GM12878 (cell line): Measurements from ENCODE around the gene IQGAP1. TPM values are rescaled to one million over a fixed set of nuclear protein-coding genes. Genes with fewer than 3 reads are reported as not detected.

Experiments
- ATAC-seq: fragments of 200-7000 bp; cut with Tn5 transposase; 3 replicates; pipeline ENCODE4 v1.9.1; 2020; ENCODE audit warnings: mild to moderate bottlenecking, moderate library complexity
- BruUV-seq: library from RNA; stranded (reverse); fragments of 400-500 nt; replicated peaks from 2 replicates; lab custom pipeline; 2021; lab: Mats Ljungman, UMichigan
- CTCF ChIA-PET: fragments of 300-600 bp; sonication (Branson Sonifier 250); formaldehyde crosslinking; extraction: SDS; loops from one replicate; lab custom pipeline; 2021; ENCODE audit warnings: inconsistent platforms; lab: Yijun Ruan, JAX
- POLR2A ChIA-PET: fragments of 350-600 bp; formaldehyde crosslinking; extraction: SDS; loops from one replicate; lab custom pipeline; 2021; ENCODE audit warnings: inconsistent platforms; lab: Charles Lee
- RAD21 ChIA-PET: fragments of 300-600 bp; sonication (Branson Sonifier 250); formaldehyde crosslinking; loops from one replicate; lab custom pipeline; 2023; ENCODE audit warnings: antibody characterized with exemption; ENCODE audit not compliant: unreplicated experiment; lab: Charles Lee
- SMC1A ChIA-PET: fragments of 300-600 bp; sonication (Branson Sonifier 250); formaldehyde crosslinking; loops from one replicate; lab custom pipeline; 2023; ENCODE audit not compliant: unreplicated experiment, uncharacterized antibody; lab: Charles Lee
- DNase-seq: peaks from one replicate; pipeline ENCODE4 v3.0.0-alpha.2; 2011; ENCODE audit warnings: low read depth, low spot score
- FAIRE-seq: peaks from 3 replicates; lab custom pipeline; 2011; peaks lifted over from hg19 to GRCh38; lab: Jason Lieb, UNC
- H2AFZ ChIP-seq: 2 replicates; pipeline ENCODE4 v1.6.0; 2011; ENCODE audit warnings: low read depth, low read length, control low read depth; ENCODE audit not compliant: control insufficient read depth
- H3K27ac ChIP-seq: 2 replicates; pipeline ENCODE4 v1.5.1; 2011; ENCODE audit warnings: control low read depth; ENCODE audit not compliant: control insufficient read depth, insufficient read depth
- H3K27me3 ChIP-seq, 2 experiments: replicated peaks in 1 of 2; 2 replicates each; pipeline versions ENCODE4 v1.6.0 to v1.6.1; 2011; ENCODE audit warnings: low read length in 1 of 2; ENCODE audit not compliant: control insufficient read depth in 2 of 2, insufficient read depth in 2 of 2
- H3K36me3 ChIP-seq, 2 experiments: 2 replicates each; pipeline ENCODE4 v1.5.1; 2011; ENCODE audit warnings: low read length in 1 of 2; ENCODE audit not compliant: control insufficient read depth in 2 of 2, insufficient read depth in 2 of 2
- H3K4me1 ChIP-seq: 2 replicates; pipeline ENCODE4 v1.6.1; 2011; ENCODE audit warnings: mild to moderate bottlenecking, low read length, moderate library complexity, mixed read lengths; ENCODE audit not compliant: control insufficient read depth, insufficient read depth
- H3K4me2 ChIP-seq: 2 replicates; pipeline ENCODE4 v1.6.0; 2011; ENCODE audit warnings: control low read depth; ENCODE audit not compliant: control insufficient read depth, insufficient read depth
- H3K4me3 ChIP-seq: fragments of 200-600 bp; sonication (generic); 2 replicates; pipeline ENCODE4 v1.5.1; 2016
- H3K79me2 ChIP-seq: 2 replicates; pipeline ENCODE4 v1.6.0; 2011; ENCODE audit warnings: low read length; ENCODE audit not compliant: control insufficient read depth, insufficient read depth
- H3K9ac ChIP-seq: 2 replicates; pipeline ENCODE4 v1.8.0; 2011; ENCODE audit warnings: low read length, control low read depth, mixed read lengths; ENCODE audit not compliant: control insufficient read depth, insufficient read depth
- H3K9me3 ChIP-seq: replicated peaks from 3 replicates; pipeline ENCODE4 v1.5.1; 2011; ENCODE audit warnings: mild to moderate bottlenecking, low read length; ENCODE audit not compliant: control insufficient read depth, insufficient read depth
- H4K20me1 ChIP-seq: 2 replicates; pipeline ENCODE4 v1.6.0; 2011; ENCODE audit not compliant: control insufficient read depth, insufficient read depth
- BCL11A ChIP-seq: IDR thresholded peaks from 2 replicates; pipeline ENCODE4 v1.6.1; 2011; ENCODE audit warnings: low read depth, low read length
- BMI1 ChIP-seq: fragments of 450-650 bp; IDR thresholded peaks from 2 replicates; pipeline ENCODE4 v1.6.1; 2016; ENCODE audit warnings: mild to moderate bottlenecking, moderate library complexity, borderline replicate concordance
- CBX3 ChIP-seq: fragments of 200-600 bp; sonication (generic); IDR thresholded peaks from 2 replicates; pipeline ENCODE4 v1.6.1; 2016; ENCODE audit warnings: low read depth, borderline replicate concordance
- EED ChIP-seq: sonication (generic); IDR thresholded peaks from 2 replicates; pipeline ENCODE4 v1.6.1; 2016; ENCODE audit warnings: antibody characterized with exemption, low read depth
- FOXM1 ChIP-seq: IDR thresholded peaks from 2 replicates; pipeline ENCODE4 v1.6.1; 2012; ENCODE audit warnings: low read depth, mild to moderate bottlenecking, inconsistent platforms, low read length, moderate library complexity
- HDAC2 ChIP-seq: fragments of 200-600 bp; sonication (generic); IDR thresholded peaks from 2 replicates; pipeline ENCODE4 v1.6.1; 2017
- NFXL1 ChIP-seq: fragments of 450-650 bp; IDR thresholded peaks from 2 replicates; pipeline ENCODE4 v1.6.1; 2017; ENCODE audit warnings: antibody characterized with exemption, mild to moderate bottlenecking, borderline replicate concordance
- POU2F2 ChIP-seq: IDR thresholded peaks from 3 replicates; pipeline ENCODE4 v1.6.1; 2011; ENCODE audit warnings: low read depth, mild to moderate bottlenecking, low read length, borderline replicate concordance
- PRDM15 ChIP-seq: fragments of 450-650 bp; formaldehyde crosslinking; IDR thresholded peaks from 2 replicates; pipeline ENCODE4 v1.4.0; 2020; ENCODE audit warnings: mild to moderate bottlenecking, moderate library complexity
- SMAD1 ChIP-seq: fragments of 450-650 bp; IDR thresholded peaks from 2 replicates; pipeline ENCODE4 v1.6.1; 2018; ENCODE audit warnings: mild to moderate bottlenecking, low read depth; ENCODE audit not compliant: partially characterized antibody
- WRNIP1 ChIP-seq: IDR thresholded peaks from 2 replicates; pipeline ENCODE4 v1.6.1; 2011; ENCODE audit warnings: low read depth, low read length, improper control_type of control experiment, borderline replicate concordance
- ZBTB40 ChIP-seq: fragments of 450-650 bp; IDR thresholded peaks from 2 replicates; pipeline ENCODE4 v1.6.1; 2016; ENCODE audit warnings: mild to moderate bottlenecking, moderate library complexity, borderline replicate concordance
- ZNF24 ChIP-seq: fragments of 450-650 bp; IDR thresholded peaks from 2 replicates; pipeline ENCODE4 v1.6.1; 2017; ENCODE audit warnings: antibody characterized with exemption, mild to moderate bottlenecking
- WGBS: methylation state at CpG from one replicate; pipeline ENCODE4 v1.1.6; 2016; ENCODE audit warnings: low lambda C conversion rate; ENCODE audit not compliant: insufficient replicate concordance, insufficient coverage; ENCODE audit errors: missing lambda C conversion rate; 5-methylcytosine and 5-hydroxymethylcytosine counted together
- in situ Hi-C: fragments of 300-500 bp; cut with MboI; formaldehyde crosslinking; loops from 9 replicates; pipeline ENCODE4 v1.14.3; 2018; ENCODE audit warnings: mixed read lengths
- intact Hi-C: fragments of 100-400 bp; cut with micrococcal nuclease; formaldehyde crosslinking; loops from one replicate; pipeline ENCODE4 v1.14.2; 2022; ENCODE audit not compliant: unreplicated experiment
- polyA plus RNA-seq, 11 experiments: library from polyadenylated mRNA; depleted of rRNA in 4 of 11; unstranded in 6 of 11; stranded (reverse) in 5 of 11; fragments of >200 nt; fragmentation: Nextera tagmentation in 4 of 11; fragmentation: Illumina TruSeq in 1 of 11; extraction: Ambion mirVana in 4 of 11; extraction: Trizol in 1 of 11; gene quantifications; 1 replicate in 1 of 11; 2 replicates in 10 of 11; pipeline versions ENCODE4 v1.2.1 to v1.2.3, GENCODE V29; 2011 to 2016; ENCODE audit warnings: inconsistent platforms in 2 of 11, missing spikeins in 2 of 11, low read depth in 1 of 11
- total RNA-seq, 4 experiments: library from RNA; depleted of rRNA in 3 of 4; stranded (reverse); fragments of >200 nt in 3 of 4; fragmentation: Illumina TruSeq in 1 of 4; extraction: Trizol in 1 of 4; gene quantifications; 2 replicates each; pipeline versions ENCODE4 v1.2.1 to v1.2.3, GENCODE V29; 2013 to 2021

IQGAP1 gene
- total and polyA plus RNA-seq, 10 of the 15 experiments (the other 5 are each of a cell fraction or from before 2014, with no cell fraction given): 65.2 to 250 (median 112) TPM

- ChIA-PET POLR2A (interaction anchor here (1.0 kb wide), 1 partner anchor 23 kb away, joined by 3 read pairs; no protein-coding TSS in a partner anchor), CTCF (interaction anchor here (0.6 to 1.6 kb wide), 5 partner anchors 10 to 140 kb away, joined by 3 to 7 read pairs (median 3); no protein-coding TSS in a partner anchor), SMC1A (interaction anchor here (1.9 kb wide), 1 partner anchor 9 kb away, joined by 7 read pairs; no protein-coding TSS in a partner anchor), RAD21 (no interaction called here)
- no peak for TF ChIP-seq HDAC2
- no peak for TF ChIP-seq WRNIP1
- no peak for TF ChIP-seq ZNF24
- no peak for TF ChIP-seq ZBTB40
- TF ChIP-seq BMI1: no peak
- TF ChIP-seq PRDM15 (CRISPR knock-in tag): no peak
- no peak for TF ChIP-seq FOXM1
- TF ChIP-seq NFXL1: no peak
- TF ChIP-seq CBX3: no peak
- TF ChIP-seq SMAD1: no peak
- no peak for TF ChIP-seq EED
- no peak for TF ChIP-seq BCL11A
- TF ChIP-seq POU2F2: no peak
- Histone ChIP-seq H3K79me2 (no peaks in the 10 kb centered on the region; the same call in 1 of the 2 replicates), H3K4me3 (no peak overlapping the region), H3K27ac (no peak overlapping the region), H2AFZ (no peak overlapping the region), H3K9ac (no peak overlapping the region), H3K9me3 (no peaks in the 10 kb centered on the region), H3K27me3 (no peaks in the 10 kb centered on the region), H4K20me1 (no peaks in the 10 kb centered on the region), H3K4me1 (peaks cover 2% of the 10 kb centered on the region; the same call in 1 of the 2 replicates), H3K36me3 (peaks cover 7 to 35% of the 10 kb centered on the region in 2 experiments), H3K4me2 (no peak overlapping the region)
- no peak for DNase-seq
- in situ Hi-C loops (no loop called here), intact Hi-C loops (no loop called here)
- no TSS peak for BruUV-seq
- ATAC-seq: no peak
- WGBS: 84% methylated on average over 4 of the region's 4 CpGs
- FAIRE-seq: no peak
Observed at GRCh38 chr15:90458061-90458460, 70.0 kb downstream of the IQGAP1 start.
